GM21619 (cell line): ENCODE data around the gene ASPSCR1.

ENCODE experiments used
- ATAC-seq: cut with Tn5 transposase; IDR thresholded peaks from one replicate; pipeline ENCODE4 v1.9.1; 2021; ENCODE audit not compliant: unreplicated experiment

The ASPSCR1 gene, protein sequence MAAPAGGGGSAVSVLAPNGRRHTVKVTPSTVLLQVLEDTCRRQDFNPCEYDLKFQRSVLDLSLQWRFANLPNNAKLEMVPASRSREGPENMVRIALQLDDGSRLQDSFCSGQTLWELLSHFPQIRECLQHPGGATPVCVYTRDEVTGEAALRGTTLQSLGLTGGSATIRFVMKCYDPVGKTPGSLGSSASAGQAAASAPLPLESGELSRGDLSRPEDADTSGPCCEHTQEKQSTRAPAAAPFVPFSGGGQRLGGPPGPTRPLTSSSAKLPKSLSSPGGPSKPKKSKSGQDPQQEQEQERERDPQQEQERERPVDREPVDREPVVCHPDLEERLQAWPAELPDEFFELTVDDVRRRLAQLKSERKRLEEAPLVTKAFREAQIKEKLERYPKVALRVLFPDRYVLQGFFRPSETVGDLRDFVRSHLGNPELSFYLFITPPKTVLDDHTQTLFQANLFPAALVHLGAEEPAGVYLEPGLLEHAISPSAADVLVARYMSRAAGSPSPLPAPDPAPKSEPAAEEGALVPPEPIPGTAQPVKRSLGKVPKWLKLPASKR

DNA sequence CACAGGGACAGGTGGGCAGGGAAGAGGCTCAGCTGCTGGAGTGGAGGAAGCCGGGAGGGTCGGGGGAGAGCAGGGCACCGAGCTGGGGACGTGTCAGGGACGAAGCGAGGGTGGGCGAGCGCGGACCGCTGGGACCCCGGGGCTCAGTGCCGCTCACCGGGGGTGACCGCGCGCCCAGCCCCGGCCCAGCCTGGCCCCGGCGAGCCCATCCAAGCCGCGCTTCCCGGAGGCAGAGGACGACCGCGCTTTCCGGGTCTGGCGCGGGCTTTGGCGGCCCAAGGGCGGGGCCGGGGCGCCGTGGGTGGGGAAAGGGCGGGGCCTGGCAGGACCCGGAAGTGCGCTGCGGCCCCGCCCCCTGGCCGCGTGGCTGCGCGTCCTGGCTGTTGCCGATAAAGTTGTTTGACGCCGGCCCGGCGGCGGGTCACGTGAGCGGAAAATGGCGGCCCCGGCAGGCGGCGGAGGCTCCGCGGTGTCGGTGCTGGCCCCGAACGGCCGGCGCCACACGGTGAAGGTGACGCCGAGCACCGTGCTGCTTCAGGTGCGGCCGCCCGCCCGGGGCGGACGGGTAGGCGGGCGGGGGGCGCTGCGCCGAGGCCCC is at the start of gene ASPSCR1:
ASPSCR1 (plus strand) TSS at position 419 of the 598 bp plus-strand sequence; CDS start at position 437, 18 bp downstream.
- ATAC-seq, result peak; percentile 80

DNA sequence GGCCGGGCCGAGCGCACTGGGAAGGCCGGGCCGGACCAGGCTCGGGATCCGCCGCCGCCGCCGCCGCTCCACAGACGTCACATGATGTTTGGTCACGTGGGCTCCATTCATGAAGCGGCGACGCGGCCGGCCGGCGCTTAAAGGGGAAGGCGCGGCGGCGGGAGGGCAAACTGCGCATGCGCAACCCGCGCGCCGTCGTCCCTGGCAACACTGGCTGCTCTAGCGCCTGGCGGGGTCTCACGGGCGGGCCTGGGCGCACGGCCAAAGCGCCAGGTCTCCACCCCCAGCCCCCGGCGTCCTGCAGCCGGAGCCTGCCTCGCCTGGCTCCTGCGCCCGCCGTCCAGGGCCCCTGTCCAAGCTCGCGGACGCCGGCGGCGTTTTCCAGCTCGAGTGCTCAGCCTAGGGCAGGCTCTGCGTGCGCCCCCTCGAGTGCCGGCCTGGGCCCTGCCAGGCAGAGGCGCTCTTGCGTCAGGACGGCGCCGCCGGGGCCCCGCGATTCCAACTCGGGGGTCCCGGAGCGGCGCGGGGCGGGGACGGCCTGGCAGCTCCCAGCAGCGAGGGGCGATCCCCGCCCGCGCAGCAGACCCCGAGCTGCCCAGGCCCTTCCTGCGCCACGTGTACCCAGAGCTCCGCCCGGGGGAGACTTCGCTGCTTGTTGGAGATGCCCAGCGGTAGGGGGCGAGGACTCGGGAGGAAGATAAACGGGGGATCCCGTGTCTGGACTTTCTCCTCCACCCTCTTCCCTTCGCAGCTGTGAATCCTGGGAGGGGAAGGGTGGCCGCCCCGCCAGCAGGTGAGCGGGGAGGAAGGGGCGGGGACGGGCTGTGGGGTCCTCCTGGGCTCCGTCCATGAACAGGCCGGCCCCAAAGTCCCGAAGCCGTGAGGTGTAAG is 49.5 kb upstream of the ASPSCR1 start, which contains the start of gene MAFG:
MAFG (minus strand) TSS at position 83 of the 891 bp plus-strand sequence. CDS start 4,550 bp downstream, outside the sequence.
- peak; percentile 51 for ATAC-seq

DNA sequence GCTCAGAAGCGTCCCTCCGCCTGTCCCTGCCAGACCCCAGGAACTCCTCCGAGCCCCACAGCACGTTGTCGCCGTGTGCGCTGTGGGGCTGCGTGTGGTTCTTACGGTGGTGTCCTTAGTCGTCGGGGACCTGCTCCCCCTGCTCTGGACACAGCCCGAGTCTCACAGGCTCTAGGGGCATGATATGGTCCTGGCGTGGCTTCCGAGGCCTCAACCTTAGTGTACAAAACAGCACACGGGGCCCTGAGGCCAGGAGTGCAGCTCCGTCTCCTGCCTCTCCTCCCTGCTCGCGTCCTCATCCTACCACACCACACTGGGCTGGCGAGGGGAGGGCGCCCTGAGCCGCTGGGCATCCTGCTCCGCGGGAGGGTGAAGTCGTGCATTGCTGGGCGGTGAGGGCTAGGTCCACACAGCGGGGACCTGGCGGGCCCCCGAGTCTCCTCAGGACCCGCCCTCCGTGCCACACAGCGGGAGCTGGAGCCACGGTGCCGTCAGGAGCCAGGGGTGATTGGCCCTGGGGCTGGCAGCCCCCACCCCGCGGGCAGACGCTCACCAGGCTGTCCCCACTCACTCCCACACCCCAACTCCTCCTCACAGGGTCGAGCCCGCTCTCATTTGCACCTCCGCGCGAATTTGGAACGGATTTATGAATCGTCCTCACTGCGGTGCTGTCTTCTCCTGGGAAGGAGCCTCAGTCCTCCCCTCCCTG is 48.7 kb upstream of the ASPSCR1 start:
- ATAC-seq, result no peak

DNA sequence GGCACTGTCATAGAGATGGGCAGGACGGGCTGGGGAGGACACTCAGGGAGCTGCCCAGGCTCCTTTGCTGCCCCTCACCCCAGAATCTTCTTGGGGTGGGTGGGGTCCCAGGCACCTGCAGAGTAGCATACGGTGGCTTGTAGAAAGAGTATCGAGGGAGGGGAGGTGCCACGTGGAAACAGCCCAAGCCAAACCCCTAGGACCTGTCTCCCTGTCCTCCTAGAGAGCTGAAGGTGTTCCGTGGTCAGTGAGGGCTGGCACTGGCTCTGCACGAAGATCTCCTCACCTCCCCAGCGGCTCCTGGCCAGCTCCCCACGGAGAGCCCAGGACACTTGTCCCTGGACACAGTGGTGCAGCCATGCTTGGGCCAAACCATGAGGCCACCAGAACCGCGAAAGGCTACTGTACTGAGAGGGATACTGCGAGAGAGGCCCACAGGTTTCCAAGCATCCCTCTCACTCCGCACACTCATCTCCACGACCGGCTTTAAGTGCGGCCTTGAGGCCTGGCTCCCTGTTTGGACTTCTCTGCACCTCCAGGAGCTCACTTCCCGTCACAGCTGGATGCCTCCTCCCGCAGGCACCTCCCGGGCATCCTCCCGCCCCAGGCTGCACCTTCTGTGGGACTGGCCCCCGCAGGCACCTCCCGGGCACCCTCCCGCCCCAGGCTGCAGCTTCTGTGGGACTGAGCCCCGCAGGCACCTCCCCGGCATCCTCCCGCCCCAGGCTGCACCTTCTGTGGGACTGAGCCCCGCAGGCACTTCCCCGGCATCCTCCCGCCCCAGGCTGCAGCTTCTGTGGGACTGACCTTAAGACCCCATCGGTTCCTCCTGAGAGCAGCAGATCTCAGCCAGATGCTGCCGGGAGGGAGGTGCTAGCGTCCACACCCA is 47.9 kb upstream of the ASPSCR1 start:
- no peak for ATAC-seq

DNA sequence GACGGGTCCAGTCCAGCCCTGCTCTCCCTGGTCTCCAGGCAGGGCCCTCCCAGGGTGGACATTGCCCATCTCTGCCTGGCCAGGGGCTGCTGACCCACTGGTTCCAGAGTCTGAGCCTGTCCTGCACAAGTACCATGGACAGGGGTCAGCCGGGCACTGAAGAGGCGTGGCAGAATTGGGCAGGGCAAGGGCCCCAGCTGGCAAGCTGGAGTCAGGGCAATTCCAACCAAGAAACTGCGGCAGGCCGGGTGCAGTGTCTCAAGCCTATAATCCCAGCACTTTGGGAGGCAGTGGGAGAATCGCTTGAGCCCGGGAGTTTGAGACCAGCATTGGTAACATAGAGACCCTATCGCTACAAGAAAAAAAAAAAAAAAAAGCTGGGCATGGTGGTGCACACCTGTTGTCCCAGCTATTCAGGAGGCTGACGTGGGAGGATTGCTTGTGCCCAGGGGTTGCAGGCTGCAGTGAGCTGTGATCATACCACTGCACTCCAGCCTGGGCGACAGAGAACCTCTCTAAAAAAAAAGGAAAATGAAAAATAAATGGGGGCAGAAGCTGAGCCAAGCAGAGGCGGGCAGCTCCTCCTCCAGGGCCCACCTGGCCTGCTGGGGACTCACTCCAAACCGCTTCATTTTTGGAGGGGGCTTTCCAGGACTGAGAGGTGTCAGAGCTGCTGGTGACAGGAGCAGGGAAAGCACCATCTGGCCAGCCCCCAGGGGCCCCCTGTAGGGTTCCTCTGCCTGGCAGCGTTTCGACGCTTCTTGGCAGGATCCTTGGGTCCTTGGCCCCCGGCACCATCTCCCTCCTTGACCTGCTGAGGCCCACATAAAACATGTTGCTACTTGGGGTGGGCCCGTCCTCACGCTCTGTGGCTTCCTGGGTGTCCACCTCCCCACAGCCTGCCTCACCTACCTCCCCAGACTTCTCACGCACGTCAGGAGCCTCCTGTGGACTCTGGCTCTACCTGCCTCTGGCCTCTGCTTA is 47.0 kb upstream of the ASPSCR1 start:
- ATAC-seq, result no peak

DNA sequence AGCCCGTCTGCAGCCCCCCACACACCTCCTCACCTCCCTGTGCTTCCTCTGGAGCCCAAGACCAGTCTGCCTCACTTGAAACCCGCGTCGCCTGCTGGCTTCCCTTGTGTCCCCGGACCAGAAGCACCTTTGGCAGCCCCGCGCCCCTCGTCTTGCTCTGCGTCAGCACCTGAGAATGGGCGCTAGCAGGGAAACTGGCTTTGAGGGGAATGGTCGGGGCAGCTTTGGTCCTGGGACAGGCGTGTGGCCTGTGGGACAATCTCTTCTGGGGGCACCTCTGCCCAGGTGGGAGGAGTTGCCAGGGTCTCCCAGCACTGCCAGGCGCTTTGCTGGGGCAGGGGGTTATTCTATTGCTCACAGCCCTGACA is 46.3 kb upstream of the ASPSCR1 start:
- ATAC-seq, result no peak

DNA sequence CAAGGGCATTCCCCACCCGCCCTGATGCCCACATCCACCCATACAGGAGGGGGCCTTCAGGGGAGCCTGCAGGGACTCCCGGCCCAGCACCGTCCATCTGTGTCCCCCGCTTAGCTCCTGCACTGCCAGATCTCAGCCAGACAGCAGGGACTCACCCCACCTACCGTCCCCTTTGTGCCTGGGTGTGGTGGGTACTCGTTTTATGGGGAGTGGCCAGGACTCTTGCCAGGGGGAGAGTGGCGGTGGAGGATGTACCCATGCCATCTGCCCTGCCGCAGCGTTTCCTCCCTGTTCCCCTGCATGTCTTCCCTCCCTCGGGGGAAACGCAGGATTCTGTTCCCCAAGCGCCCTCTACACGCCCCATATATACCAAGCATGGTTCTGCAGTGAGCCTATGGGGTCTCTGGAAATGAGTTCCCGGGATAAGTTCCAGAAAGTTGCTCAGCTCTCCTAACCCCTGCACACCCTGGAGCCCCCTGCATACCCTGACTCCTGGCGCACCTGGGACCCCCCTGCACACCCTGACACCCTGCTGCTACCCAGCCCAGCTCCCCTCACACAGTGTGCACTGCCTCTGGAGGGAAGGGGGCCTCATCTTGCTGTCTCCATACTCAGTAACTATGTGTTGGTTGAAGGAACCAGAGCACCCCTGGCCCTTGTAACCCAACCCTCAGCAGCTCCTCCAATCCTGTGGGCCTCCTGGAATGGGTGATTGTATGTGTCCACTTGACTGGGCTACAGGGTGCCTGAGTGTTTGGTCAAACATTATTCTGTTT is 45.7 kb upstream of the ASPSCR1 start:
- ATAC-seq, result no peak

DNA sequence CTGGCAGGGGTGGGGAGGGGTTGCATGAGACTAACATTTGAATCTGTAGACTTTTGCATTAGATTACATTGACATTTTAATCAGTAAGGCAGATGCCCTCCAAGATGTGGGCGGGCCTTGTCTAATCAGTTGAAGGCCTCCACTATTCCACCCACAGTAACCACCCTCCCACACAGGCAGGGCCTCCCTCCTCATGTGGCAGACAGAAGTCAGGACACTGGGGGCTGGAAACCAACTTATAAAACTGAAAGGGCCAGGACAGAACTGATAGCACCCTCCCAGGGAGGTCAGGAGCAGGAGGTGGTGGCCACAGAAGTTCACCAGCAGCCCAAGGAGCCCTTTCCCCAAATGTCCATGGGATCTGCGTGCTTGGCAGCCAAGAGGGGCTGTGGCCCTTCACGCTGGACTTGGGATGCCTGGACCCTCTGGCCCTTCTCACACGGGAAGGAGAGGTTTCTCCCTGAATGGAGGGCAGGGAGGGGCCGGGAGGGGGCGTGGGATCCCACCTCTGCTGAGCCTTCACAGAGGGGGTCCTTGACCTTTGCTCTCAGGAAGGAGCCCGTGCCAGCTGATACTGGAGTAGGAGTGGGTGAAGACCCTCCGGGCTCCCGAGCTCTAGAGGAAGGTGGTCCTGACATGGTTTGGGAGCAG is 45.0 kb upstream of the ASPSCR1 start:
- ATAC-seq, result no peak

DNA sequence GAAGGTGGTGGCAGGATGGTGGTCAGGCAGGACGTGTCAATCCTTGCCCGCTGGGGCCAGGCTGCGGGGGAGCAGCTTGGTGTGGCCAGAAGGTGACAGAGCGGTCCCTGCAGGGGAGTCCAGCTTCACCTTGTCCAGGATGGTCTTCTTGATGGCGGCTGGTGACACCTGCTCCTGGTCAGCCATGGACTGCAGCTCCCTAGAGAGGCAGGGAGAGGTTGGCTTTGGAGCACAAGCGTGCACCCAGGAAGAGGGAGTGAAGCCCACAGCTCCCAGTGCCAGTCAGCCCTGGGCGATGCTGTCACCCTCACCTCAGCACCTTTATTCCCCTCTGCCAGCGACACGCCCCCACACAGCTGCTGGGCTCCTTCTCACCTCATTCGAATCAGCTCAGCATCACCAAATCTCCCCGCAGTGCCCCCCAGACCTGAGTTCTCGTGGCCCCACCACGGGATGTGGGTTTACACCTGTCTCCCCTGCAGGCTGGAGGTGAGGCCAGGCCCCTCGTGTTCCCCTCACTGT is 44.2 kb upstream of the ASPSCR1 start:
- no peak for ATAC-seq

DNA sequence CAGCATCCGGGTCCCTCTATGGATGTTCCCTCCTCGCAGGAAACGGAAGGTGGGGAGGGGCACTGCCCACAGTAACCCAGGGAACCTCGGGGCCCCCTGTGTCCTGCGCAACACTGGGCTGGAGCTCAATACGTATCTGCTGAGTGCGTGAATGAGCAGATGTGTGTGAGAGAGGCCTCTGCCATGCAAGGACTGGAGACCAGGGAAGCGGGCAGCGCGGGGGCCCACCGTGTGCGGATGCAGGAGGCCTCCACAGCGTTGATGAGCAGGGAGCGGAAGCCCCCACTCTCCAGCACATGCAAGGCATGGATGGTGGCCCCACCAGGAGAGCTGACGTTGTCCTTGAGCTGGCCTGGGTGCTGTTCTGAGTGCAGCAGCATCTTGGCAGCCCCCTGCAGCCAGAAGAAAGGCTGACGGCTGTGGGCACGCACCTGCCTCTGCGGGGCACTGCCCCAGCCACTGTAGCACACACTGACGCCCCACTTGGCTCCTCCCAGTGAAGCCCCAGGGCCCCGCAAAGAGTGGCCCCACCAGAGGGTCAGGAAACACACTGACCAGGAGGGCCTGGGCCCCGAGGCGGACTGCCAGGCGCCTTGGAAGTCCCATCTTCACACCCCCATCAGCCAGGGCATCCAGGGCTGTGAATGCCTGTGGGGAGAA is 43.2 kb upstream of the ASPSCR1 start:
- no peak for ATAC-seq

DNA sequence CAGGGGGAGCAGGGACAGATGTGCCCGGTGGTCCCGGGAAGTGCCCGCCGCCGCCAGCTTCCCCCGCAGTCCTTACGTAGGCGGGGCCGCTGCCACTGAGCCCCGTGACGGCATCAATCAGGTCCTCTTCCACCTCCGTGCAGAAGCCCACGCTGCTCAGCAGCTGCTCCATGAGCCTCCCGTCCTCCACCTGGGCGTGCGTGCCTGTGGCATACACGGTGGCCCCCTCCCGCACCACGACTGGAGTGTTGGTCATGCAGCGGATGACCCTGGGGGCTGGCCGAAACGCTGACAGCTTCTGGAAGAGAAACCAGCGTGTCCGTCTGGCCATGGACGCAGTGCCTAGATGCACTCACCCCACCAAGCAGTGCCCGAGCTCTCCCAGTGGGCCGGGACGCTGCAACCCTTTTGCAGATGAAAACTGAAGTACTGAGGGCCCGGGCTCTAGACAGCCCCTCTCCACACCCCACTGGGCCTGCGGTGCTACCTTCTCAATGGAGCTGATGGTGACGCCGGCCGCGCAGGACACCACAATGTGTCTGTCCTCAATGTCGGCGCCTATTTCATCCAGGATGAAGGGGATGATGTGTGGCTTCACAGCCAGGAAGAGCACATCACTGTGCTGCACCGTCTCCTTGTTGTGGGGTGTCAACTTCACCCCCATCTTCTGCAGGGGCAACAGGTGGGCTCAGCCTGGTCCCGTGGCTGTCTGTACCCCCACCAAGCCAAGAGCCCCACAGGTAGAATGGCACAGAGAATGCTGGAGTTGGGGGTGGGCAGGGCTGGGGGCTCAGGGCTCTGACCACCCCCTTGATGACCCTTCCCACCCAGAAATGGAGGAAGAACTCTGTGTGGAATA is 42.4 kb upstream of the ASPSCR1 start:
- ATAC-seq, result no peak

DNA sequence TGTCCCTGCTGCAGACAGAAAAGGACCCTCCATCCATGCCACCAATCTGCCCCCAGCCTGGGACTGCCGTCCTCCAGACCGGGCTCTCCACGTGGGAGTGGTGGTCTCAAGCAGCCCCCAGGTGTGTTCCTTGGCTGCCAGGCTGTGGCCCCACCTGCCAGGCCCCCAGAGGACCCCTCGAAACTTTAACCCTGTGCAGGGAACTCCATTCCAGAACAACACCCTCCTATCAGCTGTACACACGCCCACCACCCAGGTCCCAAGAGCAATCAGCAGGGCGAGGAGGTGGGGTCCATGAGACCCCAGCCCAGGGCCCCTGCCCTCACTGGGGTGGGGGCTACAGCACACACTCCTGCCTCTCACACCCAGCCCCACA is 41.7 kb upstream of the ASPSCR1 start:
- ATAC-seq, result no peak

DNA sequence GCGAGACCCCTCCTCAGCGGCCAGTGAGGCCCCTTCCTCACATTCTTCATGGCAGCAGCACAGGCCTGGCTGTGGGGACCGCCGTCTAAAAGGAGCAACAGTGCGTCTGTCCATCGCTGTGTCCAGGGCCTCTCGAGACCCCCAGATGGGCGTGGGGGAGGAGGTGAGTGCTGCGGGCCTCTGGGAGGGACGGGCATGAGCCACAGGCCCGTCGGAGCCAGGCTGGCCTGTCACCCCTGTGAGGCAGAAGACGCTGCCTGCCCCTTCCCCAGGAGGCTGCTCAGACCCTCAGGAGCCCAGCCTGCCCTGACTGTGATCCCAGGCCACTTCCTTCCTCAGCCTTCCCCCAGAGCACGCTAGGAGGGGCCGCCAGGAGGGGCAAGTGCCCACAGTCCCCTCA is 38.2 kb upstream of the ASPSCR1 start:
- no peak for ATAC-seq

DNA sequence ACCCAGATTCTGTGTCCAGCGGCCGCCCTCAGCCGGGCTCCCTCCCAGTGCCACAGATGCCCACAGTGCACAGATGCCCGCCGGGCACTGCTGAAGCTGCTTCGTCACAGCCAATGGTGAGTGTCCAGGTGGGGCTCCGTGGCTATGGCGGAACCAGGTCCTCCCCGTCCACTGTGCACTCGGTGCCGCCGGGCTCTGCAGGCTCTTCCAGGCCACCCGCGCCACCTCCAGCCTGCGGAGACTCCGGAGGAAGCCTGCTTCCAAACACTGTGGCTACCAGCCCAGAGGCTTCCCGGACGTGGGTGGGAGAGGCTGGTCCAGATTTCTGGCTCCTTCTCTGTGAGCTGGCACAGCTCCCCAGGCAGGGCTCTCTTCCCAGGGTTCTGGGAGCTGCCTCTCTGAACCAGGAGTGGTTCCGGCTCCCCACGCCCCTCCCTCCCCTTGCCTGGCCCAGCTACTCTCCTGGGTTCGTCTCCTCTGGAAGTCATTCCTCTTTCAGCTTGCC is 37.5 kb upstream of the ASPSCR1 start:
- ATAC-seq, result no peak
